B cell (primary cell): ENCODE measurements around the gene RETN. TPM values are rescaled to one million over a fixed set of nuclear protein-coding genes. Genes with fewer than 3 reads are reported as not detected.

Experiments
- ATAC-seq: fragments of 200-7000 bp; cut with Tn5 transposase; one replicate; pipeline ENCODE4 v1.10.0; 2021; ENCODE audit warnings: low read depth, mild to moderate bottlenecking, moderate number of reproducible peaks, moderate library complexity
- CTCF ChIA-PET: fragments of 350-600 bp; sonication (Branson Sonifier 250); formaldehyde crosslinking; loops from one replicate; lab custom pipeline; 2021; ENCODE audit warnings: antibody characterized with exemption, inconsistent platforms; lab: Charles Lee
- POLR2A ChIA-PET: fragments of 350-600 bp; sonication (Branson Sonifier 250); formaldehyde crosslinking; loops from one replicate; lab custom pipeline; 2021; ENCODE audit warnings: antibody characterized with exemption; lab: Charles Lee
- DNase-seq: peaks from one replicate; pipeline ENCODE4 v3.0.0; 2013
- H2AFZ ChIP-seq: 2 replicates; pipeline ENCODE4 v1.6.1; 2012; ENCODE audit warnings: mild to moderate bottlenecking, low read depth, low read length; ENCODE audit not compliant: insufficient read depth, poor library complexity, severe bottlenecking
- H3K27ac ChIP-seq, 2 donors: 1 replicate in 1 of 2; 2 replicates in 1 of 2; pipeline ENCODE4 v1.5.1; 2012 to 2013; ENCODE audit warnings: low read length in 2 of 2, mild to moderate bottlenecking in 2 of 2, moderate library complexity in 1 of 2
- H3K27me3 ChIP-seq, 4 experiments: fragments of 200-600 bp in 1 of 4; sonication (generic) in 1 of 4; replicated peaks in 1 of 4; 1 replicate in 2 of 4; 2 replicates in 2 of 4; pipeline versions ENCODE4 v1.6.1 to v1.7.0; 2013 to 2016; ENCODE audit warnings: low read length in 3 of 4, mild to moderate bottlenecking in 2 of 4, mixed read lengths in 1 of 4, moderate library complexity in 1 of 4; ENCODE audit not compliant: insufficient read depth in 4 of 4, control insufficient read depth in 3 of 4; ENCODE audit errors: control extremely low read depth in 1 of 4
- H3K36me3 ChIP-seq, 2 experiments: replicated peaks in 1 of 2; 1 replicate in 1 of 2; 2 replicates in 1 of 2; pipeline versions ENCODE4 v1.6.1 to v1.7.1; 2013; ENCODE audit warnings: low read length in 1 of 2; ENCODE audit not compliant: insufficient read depth in 2 of 2, control insufficient read depth in 1 of 2; ENCODE audit errors: control extremely low read depth in 1 of 2, extremely low read depth in 1 of 2
- H3K4me1 ChIP-seq, 2 donors: fragments of 200-600 bp in 1 of 2; sonication (generic) in 1 of 2; 1 replicate in 1 of 2; 2 replicates in 1 of 2; pipeline versions ENCODE4 v1.5.1 to v1.6.1; 2013 to 2017; ENCODE audit warnings: low read length in 2 of 2; ENCODE audit not compliant: control insufficient read depth in 2 of 2, insufficient read depth in 2 of 2
- H3K4me2 ChIP-seq: replicated peaks from 2 replicates; pipeline ENCODE3; 2012; ENCODE audit warnings: mild to moderate bottlenecking, low read depth, low read length; ENCODE audit not compliant: poor library complexity, severe bottlenecking
- H3K4me3 ChIP-seq, 5 experiments: fragments of 200-600 bp in 1 of 5; sonication (generic) in 1 of 5; 1 replicate in 3 of 5; 2 replicates in 2 of 5; pipeline versions ENCODE4 v1.5.1 to v1.7.0; 2011 to 2016; ENCODE audit warnings: low read length in 4 of 5, mild to moderate bottlenecking in 4 of 5, low read depth in 2 of 5, control low read depth in 1 of 5, moderate library complexity in 1 of 5; ENCODE audit not compliant: insufficient read depth in 1 of 5; ENCODE audit errors: control extremely low read depth in 1 of 5, extremely low read depth in 1 of 5
- H3K79me2 ChIP-seq: fragments of 200-600 bp; sonication (generic); one replicate; pipeline ENCODE4 v1.6.0; 2016; ENCODE audit warnings: low read length; ENCODE audit not compliant: control insufficient read depth, insufficient read depth
- H3K9ac ChIP-seq: fragments of 200-600 bp; sonication (generic); 2 replicates; pipeline ENCODE4 v1.6.1; 2017; ENCODE audit warnings: mild to moderate bottlenecking, low read length, moderate library complexity
- H3K9me3 ChIP-seq, 3 donors: one replicate each; pipeline versions ENCODE4 v1.6.1 to v1.7.1; 2013; ENCODE audit warnings: low read length in 2 of 3; ENCODE audit not compliant: control insufficient read depth in 2 of 3, insufficient read depth in 1 of 3; ENCODE audit errors: control extremely low read depth in 1 of 3
- H4K20me1 ChIP-seq: 2 replicates; pipeline ENCODE4 v1.6.0; 2012; ENCODE audit warnings: mild to moderate bottlenecking, low read length; ENCODE audit not compliant: insufficient read depth, control insufficient read depth, poor library complexity, severe bottlenecking
- H3K27ac Mint-ChIP-seq: one replicate; pipeline ENCODE4 v1.8.0; 2021; ENCODE audit warnings: mixed read lengths
- H3K27me3 Mint-ChIP-seq: one replicate; pipeline ENCODE4 v1.8.0; 2021; ENCODE audit warnings: mixed read lengths
- H3K4me1 Mint-ChIP-seq: one replicate; pipeline ENCODE4 v1.8.0; 2021; ENCODE audit warnings: mixed read lengths
- H3K4me3 Mint-ChIP-seq: one replicate; pipeline ENCODE4 v1.8.0; 2021; ENCODE audit warnings: mixed read lengths
- H3K9me3 Mint-ChIP-seq: one replicate; pipeline ENCODE4 v1.8.0; 2022; ENCODE audit warnings: mixed read lengths; ENCODE audit not compliant: insufficient read depth
- EZH2 ChIP-seq: IDR thresholded peaks from 2 replicates; pipeline ENCODE4 v1.6.1; 2012; ENCODE audit warnings: borderline replicate concordance, low read depth, mild to moderate bottlenecking, moderate library complexity, low read length; ENCODE audit not compliant: insufficient read depth, poor library complexity, severe bottlenecking
- WGBS: methylation state at CpG from one replicate; pipeline ENCODE4 v1.1.5; 2013; ENCODE audit warnings: missing lambda C conversion rate; ENCODE audit not compliant: insufficient coverage; 5-methylcytosine and 5-hydroxymethylcytosine counted together
- intact Hi-C: fragments of 100-400 bp; cut with micrococcal nuclease; formaldehyde crosslinking; loops from one replicate; pipeline ENCODE4 v1.10.0; 2022
- polyA plus RNA-seq: library from polyadenylated mRNA; depleted of rRNA; stranded (reverse); fragments of >200 nt; gene quantifications from 2 replicates; pipeline ENCODE4 v1.2.3, GENCODE V29; 2012
- total RNA-seq, 2 donors: library from RNA; stranded (reverse); fragments of 120-200 nt in 1 of 2; gene quantifications; 1 replicate in 1 of 2; 2 replicates in 1 of 2; pipeline versions ENCODE4 v1.2.3 to v1.2.4, GENCODE V29; 2013 to 2022
- TF ChIP-seq, protein P1 (sequence below): fragments of 200-600 bp; IDR thresholded peaks from one replicate; pipeline ENCODE4 v1.8.0; 2022; ENCODE audit warnings: antibody characterized with exemption, mild to moderate bottlenecking

The RETN gene
- total and polyA plus RNA-seq, 2 donors (not counting 1 experiment from before 2014, with no cell fraction given) = not detected

DNA sequence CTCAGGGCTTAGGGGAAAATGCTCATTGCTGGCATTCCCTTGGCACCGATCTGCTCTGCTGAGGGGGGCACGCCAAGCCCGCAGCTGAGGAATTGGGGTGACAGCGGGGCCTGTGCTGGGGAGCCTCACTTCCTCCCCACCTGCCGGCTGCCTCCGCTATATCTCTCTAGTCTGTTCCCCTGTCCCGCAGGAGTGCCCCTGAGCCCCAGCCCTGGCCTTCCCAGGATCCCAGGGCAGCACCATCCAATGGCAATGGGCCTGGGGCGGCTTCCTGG, 22.5 kb upstream of the RETN start:
- no peak for ATAC-seq
- intact Hi-C loops = no loop called here

DNA sequence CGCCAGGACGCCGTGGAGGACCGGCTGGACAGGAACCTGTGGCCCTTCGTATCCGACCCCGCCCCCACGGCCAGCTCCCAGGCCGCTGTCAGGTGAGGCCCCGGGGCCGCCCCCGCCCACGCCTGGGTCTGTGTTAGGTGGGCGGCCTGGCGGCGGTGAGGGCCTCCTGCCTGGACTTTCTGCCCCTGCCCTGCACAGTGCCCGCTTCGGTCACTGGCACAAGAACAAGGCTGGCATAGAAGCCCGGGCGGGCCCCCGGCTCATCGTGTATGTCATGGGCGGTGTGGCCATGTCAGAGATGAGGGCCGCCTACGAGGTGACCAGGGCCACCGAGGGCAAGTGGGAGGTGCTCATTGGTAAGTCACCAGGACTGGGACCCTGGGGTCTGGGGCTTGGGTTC, 21.7 kb upstream of the RETN start:
- CTCF ChIA-PET = no interaction called here
- H3K4me1 ChIP-seq = peaks cover 0 to 2% of the 10 kb centered on the region in 2 donors
- ATAC-seq (no peak), DNase-seq (no peak)
- TF ChIP-seq, protein P1, sequence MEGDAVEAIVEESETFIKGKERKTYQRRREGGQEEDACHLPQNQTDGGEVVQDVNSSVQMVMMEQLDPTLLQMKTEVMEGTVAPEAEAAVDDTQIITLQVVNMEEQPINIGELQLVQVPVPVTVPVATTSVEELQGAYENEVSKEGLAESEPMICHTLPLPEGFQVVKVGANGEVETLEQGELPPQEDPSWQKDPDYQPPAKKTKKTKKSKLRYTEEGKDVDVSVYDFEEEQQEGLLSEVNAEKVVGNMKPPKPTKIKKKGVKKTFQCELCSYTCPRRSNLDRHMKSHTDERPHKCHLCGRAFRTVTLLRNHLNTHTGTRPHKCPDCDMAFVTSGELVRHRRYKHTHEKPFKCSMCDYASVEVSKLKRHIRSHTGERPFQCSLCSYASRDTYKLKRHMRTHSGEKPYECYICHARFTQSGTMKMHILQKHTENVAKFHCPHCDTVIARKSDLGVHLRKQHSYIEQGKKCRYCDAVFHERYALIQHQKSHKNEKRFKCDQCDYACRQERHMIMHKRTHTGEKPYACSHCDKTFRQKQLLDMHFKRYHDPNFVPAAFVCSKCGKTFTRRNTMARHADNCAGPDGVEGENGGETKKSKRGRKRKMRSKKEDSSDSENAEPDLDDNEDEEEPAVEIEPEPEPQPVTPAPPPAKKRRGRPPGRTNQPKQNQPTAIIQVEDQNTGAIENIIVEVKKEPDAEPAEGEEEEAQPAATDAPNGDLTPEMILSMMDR = no peak
- TF ChIP-seq EZH2 = no peak
- H3K9me3 ChIP-seq = peaks cover 0 to 7% (median 0%) of the 10 kb centered on the region in 3 donors
- no peak overlapping the region for H3K27ac ChIP-seq
- no peak overlapping the region for H2AFZ ChIP-seq
- no peaks in the 10 kb centered on the region for H3K9me3 Mint-ChIP-seq
- no peak overlapping the region for H3K27ac Mint-ChIP-seq
- POLR2A ChIA-PET = no interaction called here
- no peaks in the 10 kb centered on the region for H3K27me3 Mint-ChIP-seq
- H3K36me3 ChIP-seq = peaks cover 0 to 33% of the 10 kb centered on the region in 2 experiments
- H3K27me3 ChIP-seq = no peaks in the 10 kb centered on the region
- H3K4me3 ChIP-seq = no peak overlapping the region
- peaks cover 21% of the 10 kb centered on the region for H4K20me1 ChIP-seq
- H3K9ac ChIP-seq = no peak overlapping the region
- H3K4me1 Mint-ChIP-seq = peaks cover 2% of the 10 kb centered on the region
- intact Hi-C loops = no loop called here
- no peak overlapping the region for H3K4me3 Mint-ChIP-seq
- WGBS = 97% methylated on average over 26 of the region's 26 CpGs
- no peaks in the 10 kb centered on the region for H3K79me2 ChIP-seq
- H3K4me2 ChIP-seq = no peak overlapping the region

More for the DNA sequence above, 22.5 kb upstream of the RETN start:
- H3K79me2 ChIP-seq = no peaks in the 10 kb centered on the region
- H3K27ac ChIP-seq = no peak overlapping the region
- H2AFZ ChIP-seq = no peak overlapping the region
- no peak overlapping the region for H3K27ac Mint-ChIP-seq
- POLR2A ChIA-PET = no interaction called here
- TF ChIP-seq EZH2 = no peak
- TF ChIP-seq, protein P1 = no peak
- H3K9me3 Mint-ChIP-seq = no peaks in the 10 kb centered on the region
- no peak overlapping the region for H3K4me3 ChIP-seq
- H3K4me3 Mint-ChIP-seq = no peak overlapping the region
- H3K36me3 ChIP-seq = peaks cover 0 to 35% of the 10 kb centered on the region in 2 experiments
- no peaks in the 10 kb centered on the region for H3K4me1 ChIP-seq
- no peaks in the 10 kb centered on the region for H3K4me1 Mint-ChIP-seq
- no peaks in the 10 kb centered on the region for H3K27me3 Mint-ChIP-seq
- no peak overlapping the region for H3K9ac ChIP-seq
- no peak for DNase-seq
- no peaks in the 10 kb centered on the region for H3K27me3 ChIP-seq
- peaks cover 0 to 7% (median 0%) of the 10 kb centered on the region in 3 donors for H3K9me3 ChIP-seq
- WGBS = 99% methylated on average over 8 of the region's 8 CpGs
- CTCF ChIA-PET = no interaction called here
- peaks cover 29% of the 10 kb centered on the region for H4K20me1 ChIP-seq
- no peak overlapping the region for H3K4me2 ChIP-seq
